Transverse colon (tissue), 4 donors: ENCODE results near the gene TTLL7. TPM values are rescaled to one million over a fixed set of nuclear protein-coding genes. Genes with fewer than 3 reads are reported as not detected.

Source experiments
- DNase-seq: peaks from one replicate; pipeline ENCODE4 v3.0.0-alpha.2; 2019
- H3K27ac ChIP-seq, 4 donors: fragments of 200-600 bp; sonication (generic); 2 replicates each; pipeline ENCODE4 v1.5.1; 2016 to 2018; ENCODE audit warnings: inconsistent platforms in 4 of 4
- H3K27me3 ChIP-seq: fragments of 200-600 bp; sonication (generic); 2 replicates; pipeline ENCODE4 v1.5.1; 2017; ENCODE audit warnings: inconsistent platforms
- H3K36me3 ChIP-seq, 4 donors: fragments of 200-600 bp; sonication (generic); 2 replicates each; pipeline ENCODE4 v1.5.1; 2017 to 2019; ENCODE audit warnings: inconsistent platforms in 4 of 4
- H3K4me1 ChIP-seq, 4 donors: fragments of 200-600 bp; sonication (generic); 2 replicates each; pipeline ENCODE4 v1.5.1; 2017 to 2020; ENCODE audit warnings: inconsistent platforms in 4 of 4
- H3K4me3 ChIP-seq, 4 donors: fragments of 200-600 bp; sonication (generic); 1 replicate in 1 of 4; 2 replicates in 3 of 4; pipeline versions ENCODE4 v1.5.1 to v1.6.1; 2017 to 2019; ENCODE audit warnings: inconsistent platforms in 4 of 4
- H3K9me3 ChIP-seq, 2 donors: fragments of 200-600 bp; sonication (generic); 2 replicates each; pipeline ENCODE4 v1.5.1; 2017 to 2019; ENCODE audit warnings: inconsistent platforms in 2 of 2
- EP300 ChIP-seq: sonication (generic); formaldehyde crosslinking; IDR thresholded peaks from one replicate; pipeline ENCODE4 v1.6.1; 2017; ENCODE audit warnings: antibody characterized with exemption, low read depth
- POLR2A ChIP-seq: fragments of 450-650 bp; IDR thresholded peaks from one replicate; pipeline ENCODE4 v1.6.1; 2016; ENCODE audit warnings: antibody characterized with exemption, mild to moderate bottlenecking, moderate library complexity
- POLR2AphosphoS5 ChIP-seq, 3 donors: sonication (generic); formaldehyde crosslinking; IDR thresholded peaks; one replicate each; pipeline ENCODE4 v1.6.1; 2016; ENCODE audit warnings: antibody characterized with exemption in 3 of 3
- WGBS, 2 donors: methylation state at CpG; one replicate each; pipeline ENCODE4 v1.1.5; 2018; ENCODE audit warnings: low coverage in 1 of 2; 5-methylcytosine and 5-hydroxymethylcytosine counted together
- in situ Hi-C, 4 donors: fragments of 200-750 bp; cut with MboI; loops; one replicate each; pipeline versions ENCODE4 v1.15.0 to v1.15.1; 2017; ENCODE audit warnings: low sequenced_read_pairs in 3 of 4, low pct_ligation_motif_present in 1 of 4, low pct_unique_long_range_greater_than_20kb in 1 of 4
- intact Hi-C: fragments of 100-400 bp; cut with DNase I; formaldehyde crosslinking; loops from one replicate; pipeline ENCODE4 v1.15.1; 2023; ENCODE audit warnings: low total_unique reads
- total RNA-seq, 4 donors: library from RNA; depleted of rRNA; stranded (reverse); fragments of >200 nt; gene quantifications; one replicate each; pipeline ENCODE4 v1.1.0, GENCODE V29; 2016
- TF ChIP-seq, protein P1 (sequence below), 5 experiments: fragments of 200-600 bp in 3 of 5; fragments of 450-650 bp in 2 of 5; sonication (generic) in 3 of 5; IDR thresholded peaks; 1 replicate in 2 of 5; 2 replicates in 3 of 5; pipeline ENCODE4 v1.5.1; 2016 to 2017; ENCODE audit warnings: antibody characterized with exemption in 5 of 5, inconsistent platforms in 3 of 5, mild to moderate bottlenecking in 2 of 5, moderate library complexity in 1 of 5

Gene TTLL7
- total RNA-seq, 4 donors from 2014 or later, result 2.7 to 9.5 (median 4.2) TPM

DNA sequence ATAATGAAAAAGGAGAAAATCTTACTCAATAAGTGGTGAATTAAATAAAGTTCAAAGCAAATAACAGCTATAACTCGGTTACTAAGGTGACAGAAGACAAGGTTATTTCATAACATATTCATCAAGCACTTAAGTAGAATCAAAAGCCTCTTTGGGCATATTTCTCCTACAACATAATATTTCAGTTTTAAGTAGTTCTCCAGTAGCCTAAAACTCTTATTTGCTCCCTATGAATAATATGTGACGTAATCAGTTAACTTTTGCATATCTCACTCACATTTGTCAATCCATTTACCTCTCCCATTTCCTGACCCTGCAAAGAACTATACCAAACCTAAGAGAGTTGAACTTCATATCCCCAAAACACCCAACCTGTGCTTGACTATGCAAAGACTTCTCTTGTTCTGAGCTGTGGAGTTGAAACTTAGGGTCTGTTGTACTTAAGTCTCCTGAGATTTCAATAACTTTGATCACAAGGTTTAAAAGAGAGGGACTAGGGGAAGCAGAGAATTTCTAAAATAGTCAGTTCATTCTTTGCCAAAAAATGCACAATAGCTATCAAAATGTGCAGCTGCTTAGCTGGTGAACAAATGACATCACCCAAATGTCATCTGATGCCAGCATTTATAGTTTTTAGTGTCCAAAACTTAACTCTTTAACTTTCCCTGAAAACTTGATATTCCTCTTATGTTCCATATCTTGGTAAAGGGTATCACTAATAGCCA, 37.2 kb downstream of the TTLL7 start:
- H3K27ac ChIP-seq, result no peak overlapping the region
- 64 to 75% methylated on average over 2 of the region's 2 CpGs for WGBS, 2 donors
- TF ChIP-seq, protein P1, sequence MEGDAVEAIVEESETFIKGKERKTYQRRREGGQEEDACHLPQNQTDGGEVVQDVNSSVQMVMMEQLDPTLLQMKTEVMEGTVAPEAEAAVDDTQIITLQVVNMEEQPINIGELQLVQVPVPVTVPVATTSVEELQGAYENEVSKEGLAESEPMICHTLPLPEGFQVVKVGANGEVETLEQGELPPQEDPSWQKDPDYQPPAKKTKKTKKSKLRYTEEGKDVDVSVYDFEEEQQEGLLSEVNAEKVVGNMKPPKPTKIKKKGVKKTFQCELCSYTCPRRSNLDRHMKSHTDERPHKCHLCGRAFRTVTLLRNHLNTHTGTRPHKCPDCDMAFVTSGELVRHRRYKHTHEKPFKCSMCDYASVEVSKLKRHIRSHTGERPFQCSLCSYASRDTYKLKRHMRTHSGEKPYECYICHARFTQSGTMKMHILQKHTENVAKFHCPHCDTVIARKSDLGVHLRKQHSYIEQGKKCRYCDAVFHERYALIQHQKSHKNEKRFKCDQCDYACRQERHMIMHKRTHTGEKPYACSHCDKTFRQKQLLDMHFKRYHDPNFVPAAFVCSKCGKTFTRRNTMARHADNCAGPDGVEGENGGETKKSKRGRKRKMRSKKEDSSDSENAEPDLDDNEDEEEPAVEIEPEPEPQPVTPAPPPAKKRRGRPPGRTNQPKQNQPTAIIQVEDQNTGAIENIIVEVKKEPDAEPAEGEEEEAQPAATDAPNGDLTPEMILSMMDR (IDR thresholded peaks at IDR 0.05), result no peak
- TF ChIP-seq POLR2A (no peak), EP300 (no peak), POLR2AphosphoS5 (IDR thresholded peaks at IDR 0.05) (no peak)
- DNase-seq, result no peak
- H3K4me1 ChIP-seq, result no peaks in the 10 kb centered on the region
- H3K36me3 ChIP-seq, result no peaks in the 10 kb centered on the region
- in situ Hi-C loops, result no loop called here
- intact Hi-C loops, result no loop called here
- H3K27me3 ChIP-seq, result no peaks in the 10 kb centered on the region
- no peak overlapping the region for H3K4me3 ChIP-seq
- H3K9me3 ChIP-seq, result no peaks in the 10 kb centered on the region

DNA sequence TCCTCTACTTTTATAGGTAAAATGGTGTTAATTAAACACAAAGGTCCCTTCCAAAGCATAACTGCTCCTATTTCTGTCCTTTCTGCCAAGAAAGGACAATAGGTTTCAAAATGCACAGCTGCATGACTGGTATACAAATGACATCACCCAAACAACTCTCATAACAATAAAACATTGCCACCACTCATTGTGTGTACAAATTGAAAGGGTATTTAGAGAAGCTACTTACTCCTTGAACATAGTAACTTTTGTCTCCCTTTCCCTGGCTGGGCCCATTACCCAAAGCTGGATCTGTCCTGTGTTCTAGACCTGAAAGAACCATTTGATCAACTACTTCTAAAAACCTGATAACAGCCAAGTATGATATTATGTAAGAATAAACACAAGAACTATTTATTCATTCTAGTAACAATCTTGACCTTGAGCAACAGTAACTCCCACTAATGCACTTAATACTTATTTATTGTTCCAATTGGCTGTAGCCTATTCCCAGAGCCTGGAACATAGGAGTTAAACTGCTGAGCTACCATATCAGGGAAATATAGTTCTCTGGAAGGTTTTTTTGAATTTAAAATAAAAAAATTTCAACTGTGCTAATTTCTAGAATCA, 38.2 kb downstream of the TTLL7 start:
- Histone ChIP-seq H3K36me3 (no peaks in the 10 kb centered on the region), H3K4me3 (no peak overlapping the region), H3K27ac (no peak overlapping the region), H3K27me3 (no peaks in the 10 kb centered on the region), H3K4me1 (no peaks in the 10 kb centered on the region), H3K9me3 (no peaks in the 10 kb centered on the region)
- TF ChIP-seq EP300, result no peak
- no peak for TF ChIP-seq POLR2AphosphoS5 (IDR thresholded peaks at IDR 0.05)
- TF ChIP-seq, protein P1 (IDR thresholded peaks at IDR 0.05), result no peak
- TF ChIP-seq POLR2A, result no peak
- intact Hi-C loops (no loop called here), in situ Hi-C loops (no loop called here)
- DNase-seq, result no peak

DNA sequence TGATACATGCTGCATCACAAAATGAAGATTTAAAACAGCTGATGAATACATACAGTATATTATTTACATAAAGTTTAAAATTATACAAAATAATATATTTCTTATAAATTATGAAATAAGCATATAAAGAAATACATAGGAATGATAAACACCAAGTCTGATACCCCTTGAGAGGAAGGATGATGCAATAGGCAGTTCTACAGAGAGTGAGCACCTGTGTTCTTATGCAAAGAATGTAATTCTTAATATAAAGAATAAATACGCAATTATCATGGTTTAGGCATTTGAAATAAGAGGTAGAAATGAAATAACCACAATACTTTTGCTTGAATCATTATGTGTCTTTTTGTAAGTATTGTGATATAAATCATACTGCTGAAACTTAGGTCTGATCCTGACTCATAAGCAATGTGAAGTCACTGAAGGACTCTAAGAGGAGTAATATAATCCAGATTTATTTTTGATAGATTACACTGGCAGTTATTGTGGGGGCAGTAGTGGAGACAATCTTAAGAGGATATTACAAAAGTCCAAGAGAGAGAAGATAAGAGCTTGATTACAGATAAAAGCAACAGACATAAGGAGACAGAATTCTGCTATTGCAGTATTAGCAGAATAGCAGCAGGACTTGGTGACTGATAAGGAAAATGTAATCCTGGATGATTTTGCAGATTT, 39.0 kb downstream of the TTLL7 start:
- no peaks in the 10 kb centered on the region for H3K36me3 ChIP-seq
- in situ Hi-C loops (no loop called here), intact Hi-C loops (loop anchor here (5.0 kb wide), 1 partner anchor 1033 kb away; no protein-coding TSS in a partner anchor)
- no peak overlapping the region for H3K4me3 ChIP-seq
- DNase-seq, result no peak
- WGBS, 2 donors, result 89 to 100% methylated on average over 1 of the region's 1 CpG
- TF ChIP-seq EP300, result no peak
- no peak for TF ChIP-seq POLR2AphosphoS5 (IDR thresholded peaks at IDR 0.05)
- TF ChIP-seq, protein P1 (IDR thresholded peaks at IDR 0.05), result no peak
- TF ChIP-seq POLR2A, result no peak
- H3K9me3 ChIP-seq, result no peaks in the 10 kb centered on the region
- no peak overlapping the region for H3K27ac ChIP-seq
- no peaks in the 10 kb centered on the region for H3K4me1 ChIP-seq
- no peaks in the 10 kb centered on the region for H3K27me3 ChIP-seq

DNA sequence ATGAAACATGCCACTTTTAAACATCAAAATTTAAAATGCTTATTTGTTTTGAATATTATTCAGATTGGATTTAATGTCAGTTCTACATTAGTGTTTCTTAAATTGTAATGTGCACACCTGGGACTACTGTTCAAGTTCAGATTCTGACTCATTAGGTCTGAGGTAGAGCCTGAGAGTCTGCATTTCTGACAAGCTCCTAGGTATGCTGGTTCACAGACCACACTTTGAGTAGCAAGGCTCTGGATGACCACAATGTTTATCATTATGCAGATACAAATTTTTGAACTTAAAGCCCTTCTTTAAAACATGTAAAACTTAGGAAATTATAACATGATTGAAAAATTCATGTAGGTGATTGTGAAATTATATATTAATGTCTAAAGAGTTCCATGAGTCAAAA, 40.2 kb downstream of the TTLL7 start:
- H3K27me3 ChIP-seq, result no peaks in the 10 kb centered on the region
- in situ Hi-C loops, result no loop called here
- TF ChIP-seq POLR2AphosphoS5 (IDR thresholded peaks at IDR 0.05) (no peak), POLR2A (no peak), EP300 (no peak)
- TF ChIP-seq, protein P1 (IDR thresholded peaks at IDR 0.05), result no peak
- no peak overlapping the region for H3K4me3 ChIP-seq
- no peaks in the 10 kb centered on the region for H3K36me3 ChIP-seq
- DNase-seq, result no peak
- H3K9me3 ChIP-seq, result no peaks in the 10 kb centered on the region
- H3K27ac ChIP-seq, result no peak overlapping the region
- H3K4me1 ChIP-seq, result no peaks in the 10 kb centered on the region
- intact Hi-C loops, result loop anchor here (5.0 kb wide), 1 partner anchor 1031 kb away; no protein-coding TSS in a partner anchor
